Right atrium auricular region (tissue), 2 donors: ENCODE data around the gene RASSF3. TPM values are rescaled to one million over a fixed set of nuclear protein-coding genes. Genes with fewer than 3 reads are reported as not detected.
"Not testable (repeated sequence)": the region's sequence is repeated elsewhere in the genome, so short reads cannot be mapped to it uniquely, and the experiment has no call there.

Source experiments
- DNase-seq: peaks from one replicate; pipeline ENCODE4 v3.0.0-alpha.2; 2019; ENCODE audit warnings: low spot score
- H3K27ac ChIP-seq, 2 donors: fragments of 200-600 bp; sonication (generic); 1 replicate in 1 of 2; 2 replicates in 1 of 2; pipeline ENCODE4 v1.5.1; 2016 to 2019
- H3K27me3 ChIP-seq, 2 donors: fragments of 200-600 bp; sonication (generic); one replicate each; pipeline versions ENCODE4 v1.5.1 to v1.6.0; 2017 to 2019
- H3K36me3 ChIP-seq: fragments of 200-600 bp; sonication (generic); one replicate; pipeline ENCODE4 v1.5.1; 2016
- H3K4me1 ChIP-seq, 2 donors: fragments of 200-600 bp; sonication (generic); one replicate each; pipeline versions ENCODE4 v1.5.1 to v1.6.0; 2017 to 2019
- H3K4me3 ChIP-seq, 2 donors: fragments of 200-600 bp; sonication (generic); 1 replicate in 1 of 2; 2 replicates in 1 of 2; pipeline ENCODE4 v1.5.1; 2017 to 2019; ENCODE audit warnings: mild to moderate bottlenecking in 1 of 2, moderate library complexity in 1 of 2
- H3K9me3 ChIP-seq, 2 donors: fragments of 200-600 bp; sonication (generic); one replicate each; pipeline ENCODE4 v1.5.1; 2019
- total RNA-seq, 2 donors: library from RNA; depleted of rRNA; stranded (reverse); fragments of >200 nt; gene quantifications; one replicate each; pipeline ENCODE4 v1.1.0, GENCODE V29; 2016
- TF ChIP-seq, protein P1 (sequence below), 2 donors: fragments of 200-600 bp; sonication (generic); IDR thresholded peaks; one replicate each; pipeline ENCODE4 v1.5.1; 2019; ENCODE audit warnings: antibody characterized with exemption in 2 of 2

The RASSF3 gene
- total RNA-seq, 2 donors from 2014 or later: 55.4 to 88.4 TPM

DNA sequence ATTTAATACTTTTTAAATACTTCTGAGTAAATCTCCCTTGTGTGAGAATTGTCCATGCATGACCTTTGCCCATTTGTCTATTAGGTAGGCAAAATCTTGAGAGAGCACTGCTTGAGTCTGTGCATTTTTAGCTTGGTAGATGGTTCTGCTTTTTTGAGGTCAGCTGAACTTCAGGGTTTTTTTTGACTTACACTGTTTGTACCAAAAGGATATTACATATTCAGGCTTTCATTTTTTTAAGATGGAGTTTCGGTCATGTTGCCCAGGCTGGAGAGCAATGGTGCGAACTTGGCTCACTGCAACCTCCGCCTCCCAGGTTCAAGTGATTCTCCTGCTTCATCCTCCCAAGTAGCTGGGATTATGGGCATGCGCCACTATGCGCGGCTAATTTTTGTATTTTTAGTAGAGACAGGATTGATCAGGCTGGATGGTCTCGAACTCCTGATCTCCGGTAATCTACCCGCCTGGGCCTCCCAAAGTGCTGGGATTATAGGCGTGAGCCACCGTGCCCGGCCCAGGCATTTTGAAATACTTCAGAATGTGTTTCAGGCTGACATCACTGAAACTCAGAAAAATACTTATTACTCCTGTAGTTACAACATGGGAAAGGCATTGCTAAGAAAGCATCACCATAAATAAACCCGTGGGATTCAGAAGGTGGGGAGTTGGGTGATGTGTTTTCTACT is 11.1 kb downstream of the RASSF3 start:
- Histone ChIP-seq H3K4me1 (peaks cover 0 to 77% of the 10 kb centered on the region in 2 donors), H3K27me3 (no peaks in the 10 kb centered on the region), H3K9me3 (no peaks in the 10 kb centered on the region), H3K36me3 (no peaks in the 10 kb centered on the region), H3K4me3 (no peak overlapping the region), H3K27ac (peak overlapping the region in 1 of 2 donors; percentile 17)
- DNase-seq: no peak
- TF ChIP-seq, protein P1, sequence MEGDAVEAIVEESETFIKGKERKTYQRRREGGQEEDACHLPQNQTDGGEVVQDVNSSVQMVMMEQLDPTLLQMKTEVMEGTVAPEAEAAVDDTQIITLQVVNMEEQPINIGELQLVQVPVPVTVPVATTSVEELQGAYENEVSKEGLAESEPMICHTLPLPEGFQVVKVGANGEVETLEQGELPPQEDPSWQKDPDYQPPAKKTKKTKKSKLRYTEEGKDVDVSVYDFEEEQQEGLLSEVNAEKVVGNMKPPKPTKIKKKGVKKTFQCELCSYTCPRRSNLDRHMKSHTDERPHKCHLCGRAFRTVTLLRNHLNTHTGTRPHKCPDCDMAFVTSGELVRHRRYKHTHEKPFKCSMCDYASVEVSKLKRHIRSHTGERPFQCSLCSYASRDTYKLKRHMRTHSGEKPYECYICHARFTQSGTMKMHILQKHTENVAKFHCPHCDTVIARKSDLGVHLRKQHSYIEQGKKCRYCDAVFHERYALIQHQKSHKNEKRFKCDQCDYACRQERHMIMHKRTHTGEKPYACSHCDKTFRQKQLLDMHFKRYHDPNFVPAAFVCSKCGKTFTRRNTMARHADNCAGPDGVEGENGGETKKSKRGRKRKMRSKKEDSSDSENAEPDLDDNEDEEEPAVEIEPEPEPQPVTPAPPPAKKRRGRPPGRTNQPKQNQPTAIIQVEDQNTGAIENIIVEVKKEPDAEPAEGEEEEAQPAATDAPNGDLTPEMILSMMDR (IDR thresholded peaks at IDR 0.05): no peak

DNA sequence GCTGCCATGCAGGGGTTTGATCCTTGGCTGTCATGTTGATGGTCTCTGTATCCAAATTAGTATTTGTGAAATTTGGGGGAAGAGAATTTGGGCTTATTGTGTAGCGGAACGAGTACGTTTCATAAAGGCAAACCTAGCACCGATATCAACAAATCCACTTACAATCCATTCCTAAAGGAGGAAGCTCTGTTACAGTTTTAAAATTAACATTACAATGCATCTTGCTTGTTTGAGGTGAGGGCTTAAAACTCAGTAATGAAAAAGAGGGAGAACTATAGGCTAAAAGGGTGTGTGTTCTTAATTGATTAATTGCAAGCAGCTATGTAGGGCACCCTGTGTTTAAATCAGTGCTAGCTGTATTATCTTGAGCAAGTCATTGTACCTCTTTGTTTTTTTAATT is 13.7 kb downstream of the RASSF3 start:
- Histone ChIP-seq H3K27me3 (no peaks in the 10 kb centered on the region), H3K36me3 (no peaks in the 10 kb centered on the region), H3K4me1 (peaks cover 0 to 73% of the 10 kb centered on the region in 2 donors), H3K27ac (peak overlapping the region; percentile 83 to 88), H3K4me3 (no peak overlapping the region), H3K9me3 (no peaks in the 10 kb centered on the region)
- TF ChIP-seq, protein P1 (IDR thresholded peaks at IDR 0.05): no peak
- no peak for DNase-seq

DNA sequence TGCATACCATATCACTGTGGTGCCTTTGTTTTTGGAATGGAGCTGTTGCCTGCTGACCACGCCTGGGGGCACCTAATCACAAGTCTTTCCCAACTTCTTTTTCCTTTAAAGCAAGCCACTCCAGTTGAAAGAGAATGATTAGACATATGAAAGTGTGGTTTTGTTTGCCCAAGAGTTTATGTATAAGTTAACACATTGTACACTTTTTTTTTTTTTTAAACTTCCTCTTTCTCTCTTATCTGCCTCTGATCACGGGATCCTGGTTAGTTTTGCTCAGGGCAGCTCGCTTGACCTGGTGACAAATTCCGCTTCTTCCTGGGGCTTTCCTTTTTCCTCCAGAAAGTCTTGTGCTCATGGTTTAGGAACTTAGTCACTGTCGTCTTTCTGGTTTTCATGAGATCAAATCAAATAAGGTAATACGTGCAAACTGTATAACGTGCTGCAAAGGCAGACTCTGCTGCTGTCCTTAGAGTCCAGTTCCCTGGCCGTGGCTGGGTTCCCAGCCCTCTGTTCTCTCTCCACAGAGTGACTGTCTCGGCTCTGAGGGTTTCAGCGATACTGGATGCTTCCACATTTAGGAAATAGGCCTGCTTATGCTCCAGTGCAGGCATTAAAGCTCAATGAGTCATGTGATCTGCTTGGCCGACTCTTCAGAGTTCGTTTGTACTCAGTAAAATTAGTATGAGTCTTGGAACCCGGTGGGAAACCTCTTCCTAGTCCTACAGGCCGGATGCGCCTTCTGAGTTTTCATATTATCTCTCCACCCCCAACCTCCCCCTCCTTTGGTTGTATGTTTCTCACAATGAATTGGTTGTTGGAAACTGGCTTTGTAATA is 15.2 kb downstream of the RASSF3 start:
- Histone ChIP-seq H3K36me3 (no peaks in the 10 kb centered on the region), H3K27ac (peak overlapping the region; percentile 83 to 88), H3K4me3 (peak overlapping the region in 1 of 2 donors; percentile 39), H3K27me3 (no peaks in the 10 kb centered on the region), H3K4me1 (peaks cover 0 to 66% of the 10 kb centered on the region in 2 donors), H3K9me3 (no peaks in the 10 kb centered on the region)
- no peak for DNase-seq
- TF ChIP-seq, protein P1 (IDR thresholded peaks at IDR 0.05): no peak

- not testable (repeated sequence) for DNase-seq, H3K36me3 ChIP-seq, H3K9me3 ChIP-seq, H3K27me3 ChIP-seq, H3K4me3 ChIP-seq
- Histone ChIP-seq H3K27ac (peak overlapping the region; percentile 83 to 88), H3K4me1 (peaks cover 0 to 68% of the 10 kb centered on the region in 2 donors)
These were observed 16.3 kb downstream of the RASSF3 start for GRCh38 chr12:64626588-64626987.

DNA sequence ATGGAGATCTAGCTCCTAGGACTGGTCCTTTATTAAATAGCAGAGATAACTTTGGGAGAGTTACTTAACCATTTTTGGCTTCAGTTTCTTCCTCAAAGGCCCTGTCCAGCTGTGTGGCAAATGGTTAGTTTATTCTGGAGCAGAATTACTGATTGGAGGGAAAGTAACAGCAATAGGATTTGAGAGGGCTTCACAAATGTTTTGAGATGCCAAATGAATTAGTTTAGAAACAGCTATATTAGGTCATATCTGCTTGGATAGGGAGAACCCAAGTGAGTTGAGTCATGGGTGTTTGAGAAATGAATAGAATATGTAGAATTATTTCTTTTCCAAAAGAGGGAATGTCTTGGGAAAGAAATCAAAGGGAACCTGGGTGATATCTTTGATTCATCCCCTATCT is 17.5 kb downstream of the RASSF3 start:
- Histone ChIP-seq H3K4me1 (peaks cover 0 to 75% of the 10 kb centered on the region in 2 donors), H3K9me3 (no peaks in the 10 kb centered on the region), H3K27ac (peak overlapping the region; percentile 54 to 88), H3K36me3 (no peaks in the 10 kb centered on the region), H3K27me3 (no peaks in the 10 kb centered on the region), H3K4me3 (no peak overlapping the region)
- DNase-seq: no peak
- TF ChIP-seq, protein P1 (IDR thresholded peaks at IDR 0.05): no peak

GRCh38 chr12:64631197-64631596 is 20.9 kb downstream of the RASSF3 start:
- H3K36me3 ChIP-seq: no peaks in the 10 kb centered on the region
- TF ChIP-seq, protein P1 (IDR thresholded peaks at IDR 0.05): no peak
- no peak overlapping the region for H3K4me3 ChIP-seq
- no peak for DNase-seq
- H3K27ac ChIP-seq: no peak overlapping the region
- H3K4me1 ChIP-seq: peaks cover 0 to 63% of the 10 kb centered on the region in 2 donors
- no peaks in the 10 kb centered on the region for H3K27me3 ChIP-seq
- H3K9me3 ChIP-seq: no peaks in the 10 kb centered on the region
